GM21825 (cell line): Measurements from ENCODE around the gene TMOD2.

Experiments
- ATAC-seq: cut with Tn5 transposase; IDR thresholded peaks from one replicate; pipeline ENCODE4 v1.9.1; 2021; ENCODE audit warnings: mild to moderate bottlenecking, moderate library complexity; ENCODE audit not compliant: unreplicated experiment

TMOD2 gene

DNA sequence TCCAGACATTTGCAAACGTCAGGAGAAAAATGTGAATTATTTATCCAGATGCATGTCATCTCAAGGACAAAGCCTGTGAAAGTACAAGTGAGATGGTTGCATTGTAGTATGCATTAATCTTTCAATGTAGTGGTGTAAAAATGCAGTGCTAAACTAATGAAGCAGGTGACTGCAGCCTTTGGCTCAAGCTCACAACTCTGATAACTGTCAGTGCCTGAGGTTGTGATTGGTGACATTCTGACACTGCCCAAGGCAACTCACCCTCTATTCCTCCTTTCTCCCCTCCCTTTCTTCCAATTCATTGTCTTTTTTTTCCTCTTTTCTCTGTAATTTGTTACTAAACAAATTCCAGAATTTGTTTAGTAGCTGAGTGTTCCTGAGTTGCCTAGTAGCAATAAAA is 58.1 kb downstream of the TMOD2 start:
- no peak for ATAC-seq

DNA sequence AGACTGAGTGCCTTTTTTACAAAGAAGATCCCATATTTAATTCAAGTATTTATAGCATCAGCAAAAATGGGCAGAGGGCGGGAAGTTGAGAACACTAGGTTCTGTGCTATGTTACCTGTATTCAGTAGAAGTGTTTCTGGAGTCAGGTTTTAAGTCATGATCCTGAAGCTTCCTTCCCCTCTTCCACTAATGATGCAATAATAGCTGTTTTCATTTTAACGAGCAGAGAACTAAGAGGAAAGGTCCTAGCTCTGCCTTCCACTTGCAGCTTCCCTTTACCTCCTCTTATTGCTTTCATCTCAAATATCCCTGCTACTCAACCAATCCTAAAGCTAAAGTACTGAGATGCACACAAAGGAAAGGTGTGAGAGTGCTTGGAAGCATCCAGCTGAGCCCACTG is 61.2 kb downstream of the TMOD2 start:
- no peak for ATAC-seq

DNA sequence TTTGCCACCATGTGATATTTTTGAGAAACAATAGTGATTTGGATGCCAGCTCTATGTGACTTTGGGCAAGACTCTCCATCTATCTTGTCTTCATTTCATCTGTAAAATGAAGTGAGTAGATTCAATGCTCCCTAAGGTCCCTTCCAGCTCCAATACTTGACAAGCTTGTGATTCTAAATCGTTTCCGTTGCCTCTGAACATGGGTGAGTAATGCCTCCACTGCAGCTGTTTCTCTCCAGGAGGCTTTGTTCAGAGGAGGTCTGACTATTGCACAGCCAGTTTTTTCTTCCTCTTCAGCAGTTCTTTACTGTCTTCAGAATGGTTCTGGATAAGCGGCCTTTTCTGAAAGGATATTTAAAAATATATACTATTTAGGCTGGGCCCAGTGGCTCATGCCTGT is 63.2 kb downstream of the TMOD2 start:
- no peak for ATAC-seq

DNA sequence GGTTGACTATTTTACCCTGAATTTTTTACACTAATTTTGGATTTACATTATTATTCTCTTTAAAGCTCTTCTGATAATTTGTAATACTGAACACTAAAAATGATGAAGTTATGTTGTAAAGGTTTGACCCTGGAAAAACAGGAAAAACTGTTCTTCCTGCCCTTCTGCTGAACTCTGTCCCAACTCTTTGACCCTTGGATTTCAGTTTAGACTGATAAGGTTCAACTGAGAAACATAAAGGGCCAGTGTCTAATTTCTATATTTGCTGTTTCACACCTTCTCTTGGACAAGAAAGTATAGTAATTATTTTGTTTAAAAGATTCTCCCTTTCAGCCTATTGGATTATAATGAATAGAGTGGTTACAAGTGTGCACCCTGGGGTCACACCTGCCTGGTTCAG is 65.2 kb downstream of the TMOD2 start:
- no peak for ATAC-seq

DNA sequence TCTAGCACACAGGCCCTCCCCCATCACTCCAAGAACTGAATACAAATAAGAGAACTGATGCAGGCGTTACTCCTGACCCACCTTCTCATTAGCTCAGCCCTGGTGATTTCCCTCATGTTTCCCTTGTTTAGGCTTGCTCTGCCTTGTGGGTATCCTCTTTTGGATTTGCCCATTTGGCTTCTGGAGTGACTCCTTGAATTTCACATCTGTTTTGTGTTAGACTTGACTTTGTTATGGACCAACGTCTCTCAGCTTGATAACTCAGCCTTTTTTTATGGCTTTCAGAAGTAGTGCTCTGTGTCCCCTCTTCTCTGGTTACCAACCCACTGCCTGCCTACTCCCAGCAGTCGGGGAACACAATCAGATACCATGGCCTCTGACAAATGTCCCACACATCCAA is 66.8 kb downstream of the TMOD2 start:
- ATAC-seq: no peak

DNA sequence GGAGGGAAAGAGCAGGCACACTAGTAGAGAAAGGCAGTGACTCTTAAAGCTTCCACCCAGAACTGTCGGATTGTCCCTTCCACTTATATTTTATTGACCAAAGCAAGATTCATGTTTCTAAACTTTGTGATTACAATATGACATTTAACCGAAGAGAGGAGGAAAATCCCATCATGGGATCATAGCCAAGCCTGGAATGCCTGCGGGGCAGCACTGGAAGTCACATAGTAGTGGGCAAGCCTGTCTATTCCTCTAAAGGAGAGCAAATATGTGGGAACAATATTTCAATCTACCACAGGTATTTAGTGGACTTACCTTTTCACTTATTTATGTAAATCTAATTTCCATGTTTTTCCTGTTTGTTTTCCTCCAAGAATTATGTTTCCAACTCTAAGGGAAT is 74.3 kb downstream of the TMOD2 start:
- no peak for ATAC-seq

DNA sequence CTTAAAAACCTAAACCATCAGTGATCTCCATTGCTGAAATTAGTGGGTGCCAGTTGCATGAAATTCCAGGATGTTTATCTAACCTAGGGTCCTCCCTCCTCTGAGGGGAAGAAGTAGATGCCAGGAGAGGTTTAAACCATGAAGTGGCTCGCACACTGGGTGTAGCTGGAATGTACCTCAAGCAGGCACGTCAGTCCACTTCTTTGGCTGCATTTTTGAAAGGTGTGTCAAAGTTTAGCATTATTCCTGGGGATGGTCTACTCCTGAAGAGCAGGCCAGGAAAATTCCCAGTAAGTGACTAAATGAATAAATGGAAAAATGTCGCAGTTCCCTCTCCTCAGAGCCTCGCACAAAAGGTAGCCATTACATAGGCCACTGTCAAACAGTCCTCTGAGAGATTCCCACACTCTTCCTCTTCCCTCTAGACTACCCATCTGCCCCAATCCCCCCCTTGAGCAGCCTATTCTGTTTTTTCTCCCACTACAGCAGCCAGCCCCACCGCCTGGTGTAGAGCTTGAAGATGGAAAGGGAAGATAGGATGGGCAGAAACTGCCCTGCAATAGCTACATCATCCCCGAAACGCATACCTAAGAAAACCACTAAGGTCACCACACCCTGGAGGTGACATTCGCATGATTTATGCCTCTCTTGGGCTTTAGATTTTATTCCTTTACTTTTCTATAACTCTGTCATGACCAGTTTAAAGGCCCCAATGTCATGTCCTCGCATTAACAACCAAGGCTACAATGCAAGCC is 77.4 kb downstream of the TMOD2 start:
- ATAC-seq: no peak

DNA sequence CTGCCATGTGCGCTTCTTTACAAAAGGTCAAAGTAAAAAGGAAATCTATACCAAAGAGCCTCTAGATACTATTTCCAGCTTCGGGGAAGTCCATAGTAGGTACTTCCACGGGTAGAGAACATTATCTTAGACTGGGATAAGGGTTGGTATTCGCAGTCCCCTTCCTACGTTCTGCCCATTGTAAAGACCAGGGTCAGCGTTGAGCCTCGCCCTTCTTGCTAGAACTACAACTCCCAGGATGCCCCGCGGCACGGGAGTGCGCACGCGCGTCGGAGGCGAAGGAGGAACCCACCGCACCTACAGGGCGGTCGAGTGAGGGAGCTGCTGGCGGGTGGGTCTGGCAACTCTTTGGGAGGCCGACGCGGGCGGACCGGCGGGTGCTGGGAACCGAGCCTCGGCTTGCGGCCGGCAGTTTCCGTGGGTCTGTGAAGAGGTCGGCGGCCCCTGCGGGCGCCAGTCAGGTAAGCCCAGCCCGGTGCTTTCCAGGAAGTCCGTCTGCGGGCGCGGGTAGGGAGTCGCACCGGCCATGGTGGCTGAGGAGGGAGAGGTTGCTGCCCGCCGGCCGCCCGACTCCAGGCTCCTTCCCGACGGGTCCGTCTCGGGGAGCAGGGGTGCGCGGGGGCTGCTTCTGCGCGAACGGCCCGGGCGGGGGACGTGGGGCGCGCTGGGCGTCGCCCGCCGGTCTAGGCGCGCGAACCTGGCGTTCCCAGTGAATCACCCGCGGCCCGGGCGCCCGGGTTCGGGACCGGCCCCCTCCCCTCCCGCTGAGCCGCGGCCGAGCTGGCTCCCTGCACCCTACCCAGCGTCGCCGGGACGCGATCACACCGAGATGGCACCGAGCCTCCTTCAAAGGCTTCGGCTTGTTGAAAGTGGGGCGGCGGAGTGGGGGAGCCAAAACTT is 78.2 kb downstream of the TMOD2 start, which contains the start of gene TMOD3:
Gene TMOD3 (plus strand): TSS at position 278 of the 900 bp plus-strand sequence. CDS start 33,232 bp downstream, outside the sequence.
- ATAC-seq: peak; percentile 81

DNA sequence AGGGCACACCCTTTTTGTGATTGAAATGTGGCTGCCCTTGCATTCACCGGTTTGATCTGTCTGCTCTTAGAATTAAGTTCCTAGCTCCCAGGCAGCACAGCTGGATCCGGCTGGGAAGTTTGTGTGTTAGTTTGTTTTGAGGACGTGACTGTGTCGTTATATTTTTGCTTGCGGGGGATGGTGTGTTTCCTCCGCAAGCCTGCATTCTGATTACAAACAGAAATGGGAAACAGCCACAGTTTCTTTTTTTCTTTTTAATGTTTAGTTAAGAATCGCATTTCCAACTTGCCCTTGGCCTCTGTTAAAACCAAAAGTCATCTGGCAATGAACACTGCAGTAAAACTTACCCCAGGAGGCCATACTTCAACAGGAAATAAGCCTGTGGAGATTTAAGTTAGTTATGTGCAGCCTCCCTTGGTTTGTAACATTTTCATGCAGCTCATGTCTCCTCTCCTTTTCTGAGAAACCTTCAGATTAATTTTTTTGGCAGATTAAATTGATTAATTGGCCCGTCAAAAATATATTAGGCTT is 78.9 kb downstream of the TMOD2 start:
- ATAC-seq: no peak

DNA sequence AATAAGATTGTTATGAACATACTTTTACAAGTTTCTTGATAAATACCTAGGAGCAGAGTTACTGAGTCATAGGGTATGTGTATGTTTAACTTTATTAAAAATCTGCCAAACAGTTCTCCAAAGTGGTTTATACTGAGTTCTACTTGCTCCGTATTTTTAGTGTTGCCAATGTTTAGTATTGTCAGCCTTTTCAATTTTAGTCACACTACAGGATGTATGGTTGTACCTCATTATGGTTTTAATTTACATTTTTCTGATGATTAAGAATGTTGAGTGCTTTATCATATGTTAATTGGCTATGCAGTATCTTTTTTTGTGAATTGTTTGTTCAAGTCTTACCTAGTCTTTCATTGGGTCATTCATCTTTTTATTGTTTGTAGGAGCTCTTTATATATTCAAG is 82.4 kb downstream of the TMOD2 start:
- no peak for ATAC-seq

DNA sequence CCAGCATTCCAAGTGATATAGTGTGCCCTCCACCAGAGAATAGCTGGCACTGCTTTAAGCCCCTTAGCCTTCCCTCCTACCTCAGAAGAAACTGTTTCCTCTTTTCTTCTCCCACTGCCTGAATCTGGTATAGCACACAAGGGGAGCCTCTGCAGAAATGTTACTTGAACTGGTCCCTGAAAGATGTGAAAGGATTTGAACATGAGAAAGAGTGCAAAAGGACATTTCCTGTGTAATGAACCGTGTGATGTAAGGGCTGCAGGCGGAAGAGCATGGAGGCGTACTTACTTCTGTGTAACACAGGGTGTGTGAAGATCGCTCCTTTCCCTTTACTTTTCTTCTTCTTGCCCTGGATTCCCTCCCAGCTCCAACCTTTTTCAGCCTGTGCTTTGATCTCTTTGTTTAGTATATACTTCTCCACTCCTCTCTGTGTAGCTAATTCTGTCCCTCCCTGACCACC is 86.4 kb downstream of the TMOD2 start:
- ATAC-seq: no peak

DNA sequence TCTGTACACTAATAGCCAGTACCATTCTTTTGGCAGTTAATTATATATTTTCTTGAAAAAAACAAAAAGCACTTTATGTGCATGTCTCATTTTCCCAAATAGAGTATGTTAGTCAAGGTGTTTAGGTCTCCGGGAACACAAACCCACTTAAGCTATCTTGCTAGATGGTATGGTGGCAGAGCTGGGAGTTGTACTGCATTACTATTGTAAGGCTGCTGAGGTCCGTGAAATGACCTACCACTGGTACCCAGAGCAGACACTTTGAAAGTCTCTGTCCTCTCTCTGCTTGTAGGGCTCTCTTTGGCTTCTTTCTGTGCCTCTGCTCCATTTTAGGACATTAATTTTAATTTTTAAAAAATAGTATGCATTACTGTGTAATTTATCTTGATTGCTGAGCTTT is 86.9 kb downstream of the TMOD2 start:
- no peak for ATAC-seq

DNA sequence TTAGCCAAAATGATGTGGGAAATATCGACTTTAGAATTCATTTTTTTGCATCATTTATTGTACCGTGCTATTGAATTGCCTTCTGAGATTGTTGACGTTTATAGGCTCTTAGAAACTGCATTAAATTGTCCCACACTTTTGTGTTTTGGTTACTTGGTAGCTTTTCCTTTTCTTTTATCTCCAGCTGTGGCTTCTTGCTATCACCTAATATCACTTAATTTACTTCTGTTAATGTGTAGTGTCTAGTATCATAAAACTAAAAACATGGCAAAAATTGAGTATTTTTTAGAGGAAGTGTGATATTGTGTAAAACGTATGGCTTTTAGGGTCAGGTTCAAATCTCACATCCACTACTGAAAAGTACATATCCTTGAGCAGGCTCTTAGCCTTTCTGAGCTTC is 89.3 kb downstream of the TMOD2 start:
- no peak for ATAC-seq

DNA sequence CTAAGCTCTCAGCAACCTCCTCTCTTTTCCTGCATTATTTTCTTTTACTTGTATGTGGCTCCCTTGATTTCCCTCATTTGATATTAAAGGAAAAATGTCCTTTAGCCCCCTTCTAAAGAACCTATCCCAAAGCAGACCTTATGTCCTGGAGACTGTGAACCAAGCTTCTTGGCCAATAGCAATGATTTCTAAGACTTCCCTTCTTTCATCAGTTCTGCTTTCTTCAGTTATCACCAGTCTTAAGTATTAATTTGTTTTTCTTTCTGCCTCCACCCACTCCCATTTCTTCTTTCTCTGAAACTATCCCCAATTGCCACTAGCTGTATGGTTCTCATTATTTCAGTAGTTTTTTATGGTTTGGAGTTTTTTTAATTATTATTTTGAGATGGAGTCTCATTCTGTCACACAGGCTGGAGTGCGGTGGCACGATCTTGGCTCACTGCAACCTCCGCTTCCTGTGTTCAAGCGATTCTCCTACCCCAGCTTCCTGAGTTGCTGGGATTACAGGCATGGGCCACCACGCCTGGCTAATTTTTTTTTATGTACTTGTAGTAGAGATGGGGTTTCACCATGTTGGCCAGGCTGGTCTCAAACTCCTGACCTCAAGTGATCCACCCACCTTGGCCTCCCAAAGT is 90.1 kb downstream of the TMOD2 start:
- ATAC-seq: no peak

DNA sequence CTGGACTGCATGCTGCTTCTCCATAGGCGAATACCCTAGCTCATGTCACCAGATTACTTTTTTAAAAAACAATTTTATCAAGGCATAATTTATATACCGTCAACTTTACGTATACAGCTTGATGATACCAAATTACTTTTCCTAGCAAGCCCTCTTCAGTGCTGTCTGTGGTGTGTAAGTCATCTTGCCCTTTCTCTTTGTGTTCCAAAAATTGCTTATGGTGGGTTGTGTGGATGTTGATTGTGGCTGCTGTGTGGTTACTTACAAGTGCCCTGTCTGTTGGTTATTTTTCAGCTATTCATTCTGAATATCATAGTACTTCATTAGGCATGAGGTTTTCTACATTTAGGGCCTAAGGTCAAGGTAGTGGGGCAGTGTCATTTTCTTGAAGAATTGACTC is 90.9 kb downstream of the TMOD2 start:
- ATAC-seq: no peak

DNA sequence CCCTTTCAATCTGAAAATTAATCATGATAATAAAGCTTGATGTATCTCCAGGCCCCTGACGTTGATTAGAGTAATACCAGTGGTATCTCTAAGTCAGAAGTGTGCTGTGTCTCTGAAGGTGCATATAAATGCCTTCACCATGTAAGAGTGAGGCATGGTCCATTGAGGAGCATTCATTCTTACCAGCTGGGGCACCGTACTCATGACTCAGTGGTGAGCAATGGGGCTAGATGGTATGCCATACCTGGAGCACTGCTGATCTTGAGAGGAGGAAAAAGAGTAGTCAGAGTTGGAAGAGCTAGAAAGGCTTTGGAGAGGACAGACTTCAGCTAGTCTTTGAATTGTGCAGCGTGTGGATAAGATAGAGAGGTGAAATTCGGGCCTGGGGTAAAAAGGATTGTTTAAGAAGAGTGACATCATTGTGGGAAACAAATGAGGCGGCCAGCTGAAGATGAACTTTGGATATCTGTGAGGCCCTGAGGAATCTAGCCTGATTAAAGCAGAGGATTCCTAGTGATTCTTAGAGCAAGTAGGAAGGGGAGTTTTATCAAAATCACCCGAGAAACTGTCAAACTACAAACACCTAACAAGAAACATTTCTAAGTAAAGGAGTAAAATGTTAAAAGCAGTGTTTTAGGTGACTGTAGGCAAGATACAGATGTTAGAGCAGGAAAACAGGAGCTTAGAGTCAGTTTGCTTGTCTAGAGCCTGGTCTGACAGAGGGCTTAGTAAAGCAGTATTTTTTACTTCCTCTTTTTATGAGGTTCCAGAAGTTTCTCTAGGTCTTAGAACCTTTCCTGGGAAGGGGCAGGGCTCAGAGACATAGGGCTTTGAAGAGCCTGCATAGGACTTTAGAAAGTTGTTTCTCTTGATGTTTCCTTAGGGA is 91.7 kb downstream of the TMOD2 start:
- peak; percentile 55 for ATAC-seq

DNA sequence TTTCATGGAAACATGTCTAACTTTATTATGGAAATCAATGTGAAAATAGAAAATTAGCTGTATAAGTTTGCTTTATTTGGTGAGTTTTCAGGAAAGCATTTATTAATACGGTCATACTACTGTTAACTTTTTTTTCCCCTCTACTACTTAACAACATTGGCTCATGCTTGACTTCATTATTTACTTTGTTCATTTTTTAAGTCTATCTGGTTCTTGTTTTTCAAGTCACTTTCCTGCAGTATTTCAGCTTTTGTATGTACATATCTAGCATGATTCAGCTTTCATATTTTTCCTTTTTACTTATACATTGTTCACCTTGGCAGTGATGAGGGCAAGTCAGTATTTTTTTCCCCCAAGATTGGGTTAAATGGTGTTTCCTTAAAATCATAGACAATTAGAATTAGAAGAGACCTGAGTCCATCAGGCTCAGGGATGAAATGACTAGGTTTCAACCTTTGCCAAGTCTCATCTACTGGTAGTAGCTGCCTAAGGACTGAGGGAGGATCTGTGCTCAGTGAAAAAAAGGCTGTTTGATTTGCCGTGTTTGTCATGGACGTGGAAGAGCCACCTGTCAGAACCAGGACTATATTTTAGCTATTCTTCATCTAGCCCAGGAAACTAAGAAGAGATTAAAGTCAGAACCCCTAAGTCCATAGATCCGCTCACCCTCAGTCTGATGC is 93.5 kb downstream of the TMOD2 start:
- no peak for ATAC-seq

DNA sequence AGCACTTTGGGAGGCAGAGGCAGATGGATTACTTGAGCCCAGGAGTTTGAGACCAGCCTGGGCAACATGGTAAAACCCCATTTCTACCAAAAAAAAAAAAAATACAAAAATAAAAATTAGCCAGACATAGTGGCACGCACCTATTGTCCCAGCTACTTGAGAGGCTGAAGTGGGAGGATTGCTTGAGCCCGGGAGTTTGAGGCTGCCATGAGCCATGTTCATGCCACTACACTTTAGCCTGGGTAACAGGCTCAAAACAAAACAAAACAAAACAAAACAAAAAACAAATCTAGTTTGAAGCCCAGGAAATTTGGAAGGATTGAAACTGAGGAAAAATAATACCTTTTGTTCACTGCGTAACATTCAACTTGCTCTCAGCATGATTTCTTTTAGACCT is 94.7 kb downstream of the TMOD2 start:
- no peak for ATAC-seq

DNA sequence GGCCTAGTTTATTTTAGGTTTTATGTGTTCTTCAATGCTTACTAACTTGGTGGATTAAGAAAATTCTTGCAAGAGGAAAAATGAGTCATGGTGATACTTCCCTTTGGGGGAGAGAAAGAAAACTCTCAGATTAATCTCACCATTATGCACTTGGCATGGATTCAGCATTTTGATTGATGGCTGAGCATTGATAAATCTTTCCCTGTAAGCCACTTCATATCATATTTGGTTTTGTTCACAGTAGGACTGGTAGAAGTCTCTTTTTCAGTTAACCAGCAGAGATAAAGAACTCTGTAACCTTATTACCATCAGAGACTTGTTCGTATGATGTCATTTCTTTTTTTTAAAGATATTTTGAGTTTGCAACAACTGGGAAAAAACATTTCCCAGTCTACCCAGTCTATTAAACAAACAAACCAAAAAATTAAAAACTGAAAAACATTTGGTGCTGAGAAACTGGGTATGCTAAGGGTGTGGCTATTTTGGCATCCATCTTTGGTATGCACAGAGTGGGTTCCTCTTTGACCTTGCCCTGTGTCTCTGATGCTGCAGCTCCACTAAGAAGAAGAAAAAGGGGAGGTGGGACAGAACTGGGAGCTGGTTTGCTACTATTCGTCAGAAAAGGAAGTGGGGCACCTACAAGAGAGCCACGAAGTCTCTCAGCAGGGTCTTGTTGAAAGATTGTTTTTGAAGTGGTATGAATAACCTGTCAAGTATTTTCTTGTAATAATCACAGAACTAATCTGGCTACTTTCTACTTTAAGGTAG is 95.2 kb downstream of the TMOD2 start:
- ATAC-seq: no peak
